CD4-positive, alpha-beta T cell treated with Interferon gamma for 1 hour (primary cell): ENCODE results near the gene PGBD1.
A peak's percentile ranks its signal among the peaks of the same experiment; 100 is the strongest.
"Not testable (repeated sequence)": the region's sequence is repeated elsewhere in the genome, so short reads cannot be mapped to it uniquely, and the experiment has no call there.

ENCODE experiments used
- DNase-seq: peaks from one replicate; pipeline ENCODE4 v3.0.0-alpha.2; 2020

PGBD1 gene

GRCh38 chr6:28274888-28275287 lies 6.5 kb upstream of the PGBD1 start:
- DNase-seq: no peak

GRCh38 chr6:28277746-28278145 lies 3.6 kb upstream of the PGBD1 start:
- no peak for DNase-seq

- no peak for DNase-seq
Observed at GRCh38 chr6:28280595-28281287, 631 bp upstream of the PGBD1 start.

- no peak for DNase-seq
Observed at GRCh38 chr6:28282926-28283325, 1.6 kb downstream of the PGBD1 start.

GRCh38 chr6:28291573-28291972 lies 10.2 kb downstream of the PGBD1 start:
- DNase-seq: no peak

GRCh38 chr6:28295326-28295725 lies 14.0 kb downstream of the PGBD1 start:
- no peak for DNase-seq

- no peak for DNase-seq
Observed at GRCh38 chr6:28296520-28297060, 15.2 kb downstream of the PGBD1 start.

- DNase-seq: no peak
Observed at GRCh38 chr6:28303570-28303969, 22.2 kb downstream of the PGBD1 start.

GRCh38 chr6:28306363-28306762 lies 25.0 kb downstream of the PGBD1 start:
- DNase-seq: not testable (repeated sequence)

GRCh38 chr6:28311139-28311823 lies 29.9 kb downstream of the PGBD1 start:
- no peak for DNase-seq

- DNase-seq: no peak
Observed at GRCh38 chr6:28312939-28313338, 31.6 kb downstream of the PGBD1 start.

- DNase-seq: no peak
Observed at GRCh38 chr6:28315628-28316027, 34.3 kb downstream of the PGBD1 start.

GRCh38 chr6:28317866-28318265 lies 36.5 kb downstream of the PGBD1 start:
- DNase-seq: not testable (repeated sequence)

GRCh38 chr6:28322661-28323060 lies 41.3 kb downstream of the PGBD1 start:
- DNase-seq: no peak

GRCh38 chr6:28323813-28324424 lies 42.5 kb downstream of the PGBD1 start:
- DNase-seq: no peak

GRCh38 chr6:28326371-28326948 lies 45.1 kb downstream of the PGBD1 start:
- no peak for DNase-seq

- DNase-seq: no peak
Observed at GRCh38 chr6:28330041-28330440, 48.7 kb downstream of the PGBD1 start.

- DNase-seq: no peak
Observed at GRCh38 chr6:28333047-28333446, 51.7 kb downstream of the PGBD1 start.

GRCh38 chr6:28333599-28334018 lies 52.2 kb downstream of the PGBD1 start:
- no peak for DNase-seq

GRCh38 chr6:28334286-28335039 lies 53.1 kb downstream of the PGBD1 start:
- no peak for DNase-seq

- DNase-seq: no peak
Observed at GRCh38 chr6:28335040-28335563, 53.7 kb downstream of the PGBD1 start.

GRCh38 chr6:28335564-28336283 lies 54.4 kb downstream of the PGBD1 start, which contains the start of gene ZSCAN31:
Gene ZSCAN31, minus strand, starts transcription at chr6:28336148. Its CDS starts 6,465 bp downstream, at chr6:28329683.
- peak; percentile 91 for DNase-seq
